ENCODE measurements around the gene RMRP.

Gene RMRP

DNA sequence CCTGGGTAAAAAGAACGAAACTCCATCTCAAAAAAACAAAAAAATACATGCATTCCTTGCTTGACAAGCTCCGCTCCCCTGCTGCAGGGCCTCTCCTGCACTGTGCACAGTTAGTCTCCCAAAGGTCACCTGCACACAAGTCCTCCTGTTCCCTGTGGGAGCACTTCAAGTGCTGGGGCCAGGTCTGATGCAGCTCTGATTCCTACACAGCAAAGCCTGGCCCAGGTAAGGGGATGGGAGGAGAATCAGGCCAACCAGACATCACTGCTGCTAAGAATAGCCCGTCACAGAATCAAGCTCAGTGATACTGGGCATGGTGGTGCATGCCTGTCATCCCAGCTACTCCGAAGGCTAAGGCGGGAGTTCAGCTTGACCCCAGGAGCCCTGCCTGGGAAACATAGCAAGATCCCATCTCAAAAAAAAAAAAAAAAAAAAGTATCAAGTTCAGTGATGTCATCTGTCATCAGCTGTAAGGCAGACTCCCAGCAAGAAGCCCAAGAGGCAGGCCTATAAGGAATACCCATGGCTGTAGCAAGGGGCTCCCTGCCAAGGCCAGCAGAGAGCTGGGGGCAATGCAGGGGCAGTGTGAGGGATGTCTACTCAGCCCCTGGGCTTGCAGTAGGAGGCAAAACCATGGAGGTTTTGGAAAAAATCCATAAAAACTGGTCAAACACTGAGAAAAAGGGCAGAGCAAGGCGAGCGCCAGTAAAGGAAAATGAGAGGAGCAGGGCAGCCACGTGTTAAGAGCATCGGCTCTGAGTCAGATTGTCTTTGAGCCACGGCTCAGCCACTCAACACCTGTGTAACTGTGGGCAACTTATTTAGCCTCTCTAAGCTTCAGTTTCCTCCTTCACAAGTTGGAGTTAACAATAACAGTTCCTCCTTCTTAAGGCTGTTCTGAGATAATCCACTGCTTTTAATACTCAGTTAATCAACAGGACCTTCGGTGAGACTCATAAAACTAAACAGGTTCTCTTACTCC is 28.7 kb upstream of the RMRP start:
- DNase-seq, result no peak

GRCh38 chr9:35685506-35685905 is 27.7 kb upstream of the RMRP start:
- no peak for DNase-seq

GRCh38 chr9:35684921-35685320 is 27.1 kb upstream of the RMRP start:
- no peak for DNase-seq

DNA sequence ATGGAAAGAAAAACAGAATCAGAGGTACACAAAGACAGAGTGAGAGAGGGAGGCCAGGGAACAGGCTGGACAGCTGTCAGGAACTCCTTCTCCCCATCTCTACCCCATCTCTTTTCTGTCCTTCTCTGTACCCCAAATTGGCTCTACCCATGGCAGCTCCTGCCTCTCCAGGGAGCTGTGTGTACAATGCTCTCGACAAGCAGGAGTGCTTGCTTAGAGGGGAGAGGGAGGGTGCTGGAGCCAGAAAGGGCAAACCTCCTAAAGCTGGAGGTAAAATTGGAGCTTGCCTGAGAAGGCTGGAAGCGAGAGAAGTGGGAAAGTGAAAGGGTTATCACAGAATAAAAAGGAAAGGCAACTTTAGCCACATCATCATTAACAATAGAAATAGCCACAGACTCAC is 25.5 kb upstream of the RMRP start:
- DNase-seq, result no peak

DNA sequence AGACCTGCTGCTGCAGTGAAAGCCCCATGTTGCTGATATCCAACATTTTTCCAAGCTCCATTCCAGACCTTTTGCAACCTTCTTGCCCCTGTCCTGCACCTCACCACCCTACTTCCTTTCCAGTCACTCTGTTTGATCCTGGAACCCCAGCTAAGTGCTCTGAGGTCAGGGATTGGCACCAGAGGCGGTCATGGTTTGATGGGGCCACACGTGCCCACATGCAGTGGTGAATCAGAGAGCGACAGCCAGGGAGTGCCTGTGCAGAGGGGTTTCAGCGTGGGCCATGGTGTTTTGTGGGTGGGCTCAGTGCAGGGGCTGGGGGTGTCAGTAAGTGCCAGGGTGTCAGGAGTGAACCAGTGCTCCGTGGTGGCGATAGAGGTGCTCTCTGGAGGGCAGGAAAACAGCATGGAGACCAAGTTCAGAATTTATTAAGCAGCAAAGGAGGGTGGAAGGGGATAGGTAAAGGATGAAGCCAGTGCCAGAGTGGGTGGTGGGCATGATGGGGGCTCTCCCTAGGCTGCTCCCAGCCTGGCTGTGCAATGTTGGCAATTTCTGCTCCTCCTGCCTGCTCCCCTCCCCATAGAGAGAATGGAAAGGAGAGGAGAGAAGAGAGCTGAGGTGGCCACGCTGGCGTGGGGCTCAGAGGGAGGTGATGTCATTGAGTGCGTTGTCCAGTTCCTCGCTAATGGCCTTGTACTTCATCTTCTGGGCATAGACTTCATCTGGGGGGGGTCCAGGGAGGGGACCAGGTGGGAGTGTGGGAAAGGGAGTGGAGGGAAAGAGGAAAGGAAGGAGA is 24.9 kb upstream of the RMRP start:
- no peak for DNase-seq

GRCh38 chr9:35682051-35682450 is 24.2 kb upstream of the RMRP start:
- DNase-seq, result no peak

DNA sequence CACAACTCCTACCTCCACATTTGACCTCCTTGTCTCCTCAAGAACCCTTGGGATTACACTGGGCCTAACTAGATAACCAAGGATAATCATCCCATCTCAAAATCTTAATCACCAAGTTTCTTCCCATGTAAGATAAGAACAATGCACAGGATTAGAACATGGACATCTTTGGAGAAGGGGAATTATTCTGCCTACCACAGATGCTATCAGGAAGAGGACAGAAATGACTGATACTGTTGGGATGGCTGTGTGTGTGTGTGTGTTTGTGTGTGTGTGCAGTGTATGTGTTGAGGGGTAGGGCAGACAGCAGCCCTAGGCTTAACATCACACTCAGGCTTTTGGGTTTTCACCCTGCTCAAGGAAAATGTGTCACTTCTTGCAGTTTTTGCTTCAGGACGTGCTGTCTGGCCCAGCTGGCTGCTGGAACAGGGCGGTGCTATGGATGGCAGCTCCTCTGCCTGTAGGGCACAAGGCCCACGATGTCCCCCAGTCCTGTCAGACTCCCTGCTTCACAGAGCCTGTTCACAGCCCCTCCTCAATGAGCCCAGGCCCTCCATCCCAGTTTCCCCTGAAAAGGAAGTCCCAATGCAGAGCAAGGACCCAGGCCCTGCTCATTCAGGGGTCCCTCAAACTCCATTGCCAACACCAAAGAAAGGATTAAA is 23.7 kb upstream of the RMRP start:
- no peak for DNase-seq

DNA sequence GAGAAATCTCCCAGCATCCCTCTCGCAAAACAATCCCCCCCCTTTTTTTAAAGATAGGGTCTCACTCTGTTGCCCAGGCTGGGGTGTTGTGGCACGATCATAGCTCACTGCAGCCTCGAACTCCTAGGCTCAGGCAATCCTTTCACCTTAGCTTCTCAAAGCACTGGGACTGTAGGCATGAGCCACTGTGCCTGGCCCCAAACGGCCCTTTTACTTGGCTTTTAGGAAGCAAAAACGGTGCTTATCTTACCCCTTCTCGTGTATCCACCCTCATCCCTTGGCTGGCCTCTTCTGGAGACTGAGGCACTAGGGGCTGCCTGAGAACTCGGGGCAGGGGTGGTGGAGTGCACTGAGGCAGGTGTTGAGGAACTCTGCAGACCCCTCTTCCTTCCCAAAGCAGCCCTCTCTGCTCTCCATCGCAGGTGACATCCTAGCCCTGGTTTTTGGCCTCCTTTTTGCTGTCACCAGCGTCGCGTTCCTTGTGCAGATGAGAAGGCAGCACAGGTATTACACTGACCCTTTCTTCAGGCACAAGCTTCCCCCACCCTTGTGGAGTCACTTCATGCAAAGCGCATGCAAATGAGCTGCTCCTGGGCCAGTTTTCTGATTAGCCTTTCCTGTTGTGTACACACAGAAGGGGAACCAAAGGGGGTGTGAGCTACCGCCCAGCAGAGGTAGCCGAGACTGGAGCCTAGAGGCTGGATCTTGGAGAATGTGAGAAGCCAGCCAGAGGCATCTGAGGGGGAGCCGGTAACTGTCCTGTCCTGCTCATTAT is 22.7 kb upstream of the RMRP start:
- DNase-seq, result no peak

GRCh38 chr9:35679766-35680330 is 22.0 kb upstream of the RMRP start:
- DNase-seq, result no peak

DNA sequence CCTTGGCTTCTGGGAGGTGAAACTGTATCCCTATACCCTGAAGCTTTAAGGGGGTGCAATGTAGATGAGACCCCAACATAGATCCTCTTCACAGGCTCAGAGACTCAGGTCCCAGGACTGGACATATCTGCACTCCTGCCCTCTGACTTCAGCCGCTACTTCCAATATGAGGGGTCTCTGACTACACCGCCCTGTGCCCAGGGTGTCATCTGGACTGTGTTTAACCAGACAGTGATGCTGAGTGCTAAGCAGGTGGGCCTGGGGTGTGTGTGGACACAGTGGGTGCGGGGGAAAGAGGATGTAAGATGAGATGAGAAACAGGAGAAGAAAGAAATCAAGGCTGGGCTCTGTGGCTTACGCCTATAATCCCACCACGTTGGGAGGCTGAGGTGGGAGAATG is 21.3 kb upstream of the RMRP start:
- DNase-seq, result no peak

DNA sequence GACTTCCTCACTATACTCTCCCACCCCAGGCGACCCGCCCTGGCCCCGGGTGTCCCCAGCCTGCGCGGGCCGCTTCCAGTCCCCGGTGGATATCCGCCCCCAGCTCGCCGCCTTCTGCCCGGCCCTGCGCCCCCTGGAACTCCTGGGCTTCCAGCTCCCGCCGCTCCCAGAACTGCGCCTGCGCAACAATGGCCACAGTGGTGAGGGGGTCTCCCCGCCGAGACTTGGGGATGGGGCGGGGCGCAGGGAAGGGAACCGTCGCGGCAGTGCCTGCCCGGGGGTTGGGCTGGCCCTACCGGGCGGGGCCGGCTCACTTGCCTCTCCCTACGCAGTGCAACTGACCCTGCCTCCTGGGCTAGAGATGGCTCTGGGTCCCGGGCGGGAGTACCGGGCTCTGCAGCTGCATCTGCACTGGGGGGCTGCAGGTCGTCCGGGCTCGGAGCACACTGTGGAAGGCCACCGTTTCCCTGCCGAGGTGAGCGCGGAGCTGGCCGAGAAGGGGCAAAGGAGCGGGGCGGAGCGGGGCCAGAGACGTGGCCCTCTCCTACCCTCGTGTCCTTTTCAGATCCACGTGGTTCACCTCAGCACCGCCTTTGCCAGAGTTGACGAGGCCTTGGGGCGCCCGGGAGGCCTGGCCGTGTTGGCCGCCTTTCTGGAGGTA is 18.0 kb upstream of the RMRP start:
- peak; percentile 82 for DNase-seq

- no peak for DNase-seq
Measured at GRCh38 chr9:35675204-35675603, 17.4 kb upstream of the RMRP start.

- DNase-seq, result no peak
Measured at GRCh38 chr9:35674025-35674361, 16.2 kb upstream of the RMRP start.

DNA sequence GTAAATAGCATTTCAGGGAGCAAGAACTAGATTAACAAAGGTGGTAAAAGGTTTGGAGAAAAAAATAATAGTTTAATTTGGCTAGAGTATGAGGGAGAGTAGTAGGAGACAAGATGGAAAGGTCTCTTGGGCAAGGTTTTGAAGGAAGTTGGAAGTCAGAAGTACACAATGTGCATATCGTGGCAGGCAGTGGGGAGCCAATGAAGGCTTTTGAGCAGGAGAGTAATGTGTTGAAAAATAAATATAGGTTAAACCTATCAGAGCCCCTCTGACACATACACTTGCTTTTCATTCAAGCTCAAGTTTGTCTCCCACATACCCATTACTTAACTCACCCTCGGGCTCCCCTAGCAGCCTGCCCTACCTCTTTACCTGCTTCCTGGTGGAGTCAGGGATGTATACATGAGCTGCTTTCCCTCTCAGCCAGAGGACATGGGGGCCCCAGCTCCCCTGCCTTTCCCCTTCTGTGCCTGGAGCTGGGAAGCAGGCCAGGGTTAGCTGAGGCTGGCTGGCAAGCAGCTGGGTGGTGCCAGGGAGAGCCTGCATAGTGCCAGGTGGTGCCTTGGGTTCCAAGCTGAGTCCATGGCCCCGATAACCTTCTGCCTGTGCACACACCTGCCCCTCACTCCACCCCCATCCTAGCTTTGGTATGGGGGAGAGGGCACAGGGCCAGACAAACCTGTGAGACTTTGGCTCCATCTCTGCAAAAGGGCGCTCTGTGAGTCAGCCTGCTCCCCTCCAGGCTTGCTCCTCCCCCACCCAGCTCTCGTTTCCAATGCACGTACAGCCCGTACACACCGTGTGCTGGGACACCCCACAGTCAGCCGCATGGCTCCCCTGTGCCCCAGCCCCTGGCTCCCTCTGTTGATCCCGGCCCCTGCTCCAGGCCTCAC is 15.6 kb upstream of the RMRP start, which contains the start of gene CA9:
Gene CA9, plus strand, starts transcription at position 797 of the 893 bp plus-strand sequence. Its CDS starts 32 bp downstream, at position 829.
- peak; percentile 73 for DNase-seq

GRCh38 chr9:35669331-35670145 is 11.7 kb upstream of the RMRP start:
- no peak for DNase-seq

GRCh38 chr9:35667939-35668338 is 10.1 kb upstream of the RMRP start:
- DNase-seq, result no peak

DNA sequence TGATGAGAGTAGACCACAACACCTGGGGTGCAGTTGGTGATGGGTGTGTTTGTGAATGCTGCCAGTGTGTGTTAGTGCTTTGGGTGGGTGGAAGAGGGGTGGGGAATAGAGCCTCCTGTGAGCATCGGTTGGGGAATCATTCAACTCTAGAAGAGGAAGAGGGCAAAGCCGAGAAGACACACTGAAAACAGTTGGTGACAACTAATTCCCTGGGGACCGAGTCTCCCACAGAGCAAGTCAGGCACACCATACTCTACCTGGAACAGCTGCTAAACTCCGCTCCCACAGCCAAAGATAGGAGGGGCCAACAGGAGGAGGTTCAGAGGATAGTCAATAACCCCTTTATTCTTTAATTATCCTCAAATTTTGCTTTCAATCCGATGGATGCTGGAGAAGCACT is 8.7 kb upstream of the RMRP start:
- DNase-seq, result no peak

- no peak for DNase-seq
Measured at GRCh38 chr9:35666045-35666444, 8.2 kb upstream of the RMRP start.

GRCh38 chr9:35665471-35665818 is 7.6 kb upstream of the RMRP start:
- no peak for DNase-seq

All from left hindlimb (tissue), 1 donor.